Mesenchymal stem cell (in vitro differentiated cells and primary cell): ENCODE measurements around the gene RALGAPA2.

ENCODE experiments used
- DNase-seq: peaks from one replicate; pipeline ENCODE4 v3.0.0-alpha.2; 2013
- H2AFZ ChIP-seq: one replicate; pipeline ENCODE4 v1.6.1; 2013; ENCODE audit warnings: low read depth, mild to moderate bottlenecking, control low read depth, inconsistent platforms, low read length, moderate library complexity
- H2AK5ac ChIP-seq: 2 replicates; pipeline ENCODE4 v1.6.1; 2013; ENCODE audit warnings: low read length, moderate library complexity, mild to moderate bottlenecking, inconsistent platforms; ENCODE audit not compliant: severe bottlenecking
- H2BK120ac ChIP-seq: one replicate; pipeline ENCODE4 v1.6.1; 2013; ENCODE audit warnings: low read depth, mild to moderate bottlenecking, inconsistent platforms, low read length, moderate library complexity
- H2BK12ac ChIP-seq, 2 experiments: one replicate each; pipeline ENCODE4 v1.6.1; 2013; ENCODE audit warnings: inconsistent platforms in 2 of 2, low read length in 2 of 2, mild to moderate bottlenecking in 2 of 2, moderate library complexity in 2 of 2, control low read depth in 1 of 2
- H2BK15ac ChIP-seq: one replicate; pipeline ENCODE4 v1.6.1; 2013; ENCODE audit warnings: mild to moderate bottlenecking, low read depth, inconsistent platforms; ENCODE audit not compliant: poor library complexity, severe bottlenecking
- H2BK5ac ChIP-seq: 2 replicates; pipeline ENCODE4 v1.6.1; 2013; ENCODE audit warnings: low read depth, mild to moderate bottlenecking, low read length, control low read depth, inconsistent platforms; ENCODE audit not compliant: poor library complexity, severe bottlenecking
- H3K14ac ChIP-seq, 2 experiments: one replicate each; pipeline ENCODE4 v1.6.1; 2013; ENCODE audit warnings: inconsistent platforms in 2 of 2, low read length in 2 of 2, control low read depth in 1 of 2, mild to moderate bottlenecking in 1 of 2, moderate library complexity in 1 of 2
- H3K18ac ChIP-seq, 2 experiments: one replicate each; pipeline ENCODE4 v1.6.1; 2013; ENCODE audit warnings: inconsistent platforms in 2 of 2, low read length in 2 of 2, control low read depth in 1 of 2, low read depth in 1 of 2, mild to moderate bottlenecking in 1 of 2
- H3K23ac ChIP-seq, 2 experiments: one replicate each; pipeline ENCODE4 v1.6.1; 2013; ENCODE audit warnings: inconsistent platforms in 2 of 2, low read length in 2 of 2, mild to moderate bottlenecking in 2 of 2, moderate library complexity in 2 of 2, control low read depth in 1 of 2
- H3K27ac ChIP-seq: 2 replicates; pipeline ENCODE4 v1.5.1; 2013; ENCODE audit warnings: mild to moderate bottlenecking, moderate library complexity, low read length, control low read depth, inconsistent platforms; ENCODE audit not compliant: poor library complexity, severe bottlenecking
- H3K27me3 ChIP-seq, 2 experiments: 2 replicates each; pipeline versions ENCODE4 v1.6.1 to v1.7.0; 2013; ENCODE audit warnings: low read length in 2 of 2, mild to moderate bottlenecking in 2 of 2, moderate library complexity in 2 of 2, control low read depth in 1 of 2, inconsistent platforms in 1 of 2; ENCODE audit not compliant: control insufficient read depth in 1 of 2, insufficient read depth in 1 of 2
- H3K36me3 ChIP-seq, 2 experiments: 2 replicates each; pipeline versions ENCODE4 v1.6.1 to v1.7.0; 2013; ENCODE audit warnings: low read length in 2 of 2, control low read depth in 1 of 2, inconsistent platforms in 1 of 2, low read depth in 1 of 2, mild to moderate bottlenecking in 1 of 2; ENCODE audit not compliant: insufficient read depth in 2 of 2, control insufficient read depth in 1 of 2
- H3K4ac ChIP-seq, 2 experiments: one replicate each; pipeline ENCODE4 v1.6.1; 2013; ENCODE audit warnings: inconsistent platforms in 2 of 2, low read length in 2 of 2, mild to moderate bottlenecking in 2 of 2, moderate library complexity in 2 of 2, control low read depth in 1 of 2, low read depth in 1 of 2
- H3K4me1 ChIP-seq: 2 replicates; pipeline ENCODE4 v1.6.1; 2013; ENCODE audit warnings: low read depth, low read length, control low read depth; ENCODE audit not compliant: control insufficient read depth, insufficient read depth
- H3K4me2 ChIP-seq: 2 replicates; pipeline ENCODE4 v1.6.1; 2013; ENCODE audit warnings: low read length, mild to moderate bottlenecking, inconsistent platforms; ENCODE audit not compliant: poor library complexity, severe bottlenecking
- H3K4me3 ChIP-seq, 2 experiments: 2 replicates each; pipeline versions ENCODE4 v1.5.1 to v1.7.0; 2013; ENCODE audit warnings: low read length in 2 of 2, mild to moderate bottlenecking in 2 of 2, control low read depth in 1 of 2, low read depth in 1 of 2; ENCODE audit not compliant: insufficient read depth in 1 of 2
- H3K79me1 ChIP-seq: replicated peaks from 2 replicates; pipeline ENCODE4 v1.6.1; 2013; ENCODE audit warnings: mild to moderate bottlenecking, control low read depth, low read length, inconsistent platforms; ENCODE audit not compliant: poor library complexity, severe bottlenecking
- H3K9ac ChIP-seq: 2 replicates; pipeline ENCODE4 v1.7.0; 2013; ENCODE audit warnings: mild to moderate bottlenecking, low read length, moderate library complexity
- H3K9me3 ChIP-seq: 2 replicates; pipeline ENCODE4 v1.7.0; 2013; ENCODE audit warnings: mild to moderate bottlenecking, low read length; ENCODE audit not compliant: control insufficient read depth
- H4K8ac ChIP-seq: one replicate; pipeline ENCODE4 v1.6.1; 2013; ENCODE audit warnings: inconsistent platforms, mild to moderate bottlenecking, low read length, moderate library complexity
- H4K91ac ChIP-seq: one replicate; pipeline ENCODE4 v1.6.1; 2013; ENCODE audit warnings: mild to moderate bottlenecking, low read length, inconsistent platforms
- WGBS: methylation state at CpG from one replicate; pipeline ENCODE4 v1.1.7; 2013; ENCODE audit warnings: mixed read lengths; 5-methylcytosine and 5-hydroxymethylcytosine counted together

RALGAPA2 gene

DNA sequence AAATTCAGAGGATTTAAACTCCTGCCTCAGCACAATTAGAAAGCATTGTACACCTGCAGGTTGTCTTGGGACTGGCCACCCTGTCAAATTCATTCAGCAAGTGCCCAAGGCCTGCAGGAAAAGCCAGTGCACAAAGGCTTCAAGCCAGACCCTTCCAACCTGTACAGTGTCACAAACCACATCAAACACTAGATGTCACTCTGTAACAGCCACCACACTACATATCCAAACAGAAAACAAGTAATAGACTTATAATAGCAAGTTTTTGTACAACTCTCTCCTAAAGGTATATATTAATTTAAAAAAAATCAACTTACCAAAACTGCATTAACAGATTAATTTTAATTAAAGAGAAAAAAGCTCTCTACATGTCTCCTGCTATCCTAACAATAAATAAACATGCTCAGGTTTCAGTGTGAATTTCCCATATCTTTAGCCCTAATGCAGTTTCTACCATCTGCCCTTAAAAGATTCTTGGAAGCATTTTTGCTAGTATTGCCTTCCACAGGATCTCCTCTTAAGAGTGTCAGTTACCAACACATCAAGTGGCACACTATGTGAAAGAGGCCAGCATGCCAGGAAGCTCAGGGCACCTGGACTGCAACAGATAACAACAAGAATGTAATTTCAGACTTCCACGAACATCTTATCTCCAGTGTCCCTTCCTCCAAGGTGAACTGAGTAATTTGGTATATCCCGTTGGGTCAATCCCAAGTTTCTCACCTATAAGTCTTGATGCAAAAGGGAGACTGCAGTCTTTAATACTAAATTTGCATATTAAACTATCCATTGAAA lies 47.5 kb downstream of the RALGAPA2 start:
- H3K4ac ChIP-seq: no peak overlapping the region
- H3K27ac ChIP-seq: no peak overlapping the region
- no peak overlapping the region for H2BK12ac ChIP-seq
- H3K4me1 ChIP-seq: no peaks in the 10 kb centered on the region
- H3K79me1 ChIP-seq: peaks cover 3% of the 10 kb centered on the region
- no peak overlapping the region for H3K18ac ChIP-seq
- no peak overlapping the region for H3K4me2 ChIP-seq
- no peak overlapping the region for H3K9ac ChIP-seq
- no peak overlapping the region for H4K91ac ChIP-seq
- H2AK5ac ChIP-seq: no peak overlapping the region
- H2BK5ac ChIP-seq: no peak overlapping the region
- 79% methylated on average over 1 of the region's 2 CpGs for WGBS
- H3K36me3 ChIP-seq: no peaks in the 10 kb centered on the region
- no peak overlapping the region for H2BK120ac ChIP-seq
- H2BK15ac ChIP-seq: no peak overlapping the region
- no peak overlapping the region for H3K14ac ChIP-seq
- H3K9me3 ChIP-seq: no peaks in the 10 kb centered on the region
- H3K23ac ChIP-seq: no peak overlapping the region
- peak; percentile 11 for DNase-seq
- no peak overlapping the region for H4K8ac ChIP-seq
- H3K4me3 ChIP-seq: no peak overlapping the region
- no peak overlapping the region for H2AFZ ChIP-seq
- H3K27me3 ChIP-seq: no peaks in the 10 kb centered on the region

DNA sequence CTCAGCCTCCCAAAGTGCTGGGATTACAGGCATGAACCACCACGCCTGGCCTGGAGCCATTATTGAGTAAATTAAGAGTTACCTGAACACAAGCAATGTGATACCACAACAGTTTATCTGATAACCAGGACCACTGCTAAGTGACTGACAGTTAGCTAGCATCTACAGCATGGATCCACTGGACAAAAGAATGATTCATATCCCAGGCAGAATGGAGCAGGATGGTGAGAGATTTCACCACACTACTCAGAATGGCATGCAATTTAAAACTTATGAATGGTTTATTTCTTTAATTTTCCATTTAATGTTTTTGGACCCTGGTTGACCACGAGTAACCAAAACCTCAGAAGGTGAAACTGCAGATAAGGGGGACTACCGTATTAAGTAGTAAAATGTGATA lies 48.6 kb downstream of the RALGAPA2 start:
- Histone ChIP-seq H2AFZ (no peak overlapping the region), H3K23ac (no peak overlapping the region), H4K8ac (no peak overlapping the region), H3K4me1 (no peaks in the 10 kb centered on the region), H3K18ac (no peak overlapping the region), H4K91ac (no peak overlapping the region), H3K4ac (no peak overlapping the region), H3K36me3 (no peaks in the 10 kb centered on the region), H3K27me3 (no peaks in the 10 kb centered on the region), H2BK120ac (no peak overlapping the region), H2BK15ac (no peak overlapping the region), H3K14ac (no peak overlapping the region), H2BK5ac (no peak overlapping the region), H3K9ac (no peak overlapping the region), H3K4me3 (no peak overlapping the region), H3K4me2 (no peak overlapping the region), H3K27ac (no peak overlapping the region), H2BK12ac (no peak overlapping the region), H3K79me1 (peaks cover 3% of the 10 kb centered on the region), H3K9me3 (no peaks in the 10 kb centered on the region), H2AK5ac (no peak overlapping the region)
- no peak for DNase-seq
- 100% methylated on average over 1 of the region's 3 CpGs for WGBS

DNA sequence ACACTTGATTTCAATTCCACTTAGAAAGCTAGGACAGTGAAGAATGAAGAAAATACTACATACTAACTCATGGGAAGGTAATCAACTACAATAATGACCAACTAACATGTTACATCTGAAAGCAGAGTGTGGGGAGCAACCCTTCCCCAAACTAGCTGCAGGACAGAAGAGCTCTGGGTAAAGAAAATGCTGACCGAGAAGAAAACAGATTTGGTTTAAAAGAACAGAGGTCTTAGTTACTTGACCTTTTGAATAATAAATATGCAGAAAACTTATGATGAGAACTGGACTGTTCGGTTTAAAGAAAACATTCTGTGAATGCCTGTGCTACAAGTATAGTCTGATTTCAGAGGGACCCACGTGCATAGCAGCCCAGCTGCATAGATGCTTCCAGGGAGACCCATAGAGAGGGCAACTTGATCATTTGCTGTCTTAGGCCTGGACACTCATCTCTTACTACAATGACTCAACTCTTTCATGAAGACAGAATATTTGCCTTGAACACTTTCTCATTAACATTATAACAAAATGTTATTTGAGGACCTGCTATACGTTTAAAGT lies 53.5 kb downstream of the RALGAPA2 start:
- no peak overlapping the region for H2AK5ac ChIP-seq
- no peak overlapping the region for H4K91ac ChIP-seq
- H3K14ac ChIP-seq: no peak overlapping the region
- no peaks in the 10 kb centered on the region for H3K27me3 ChIP-seq
- H2BK12ac ChIP-seq: no peak overlapping the region
- H2AFZ ChIP-seq: no peak overlapping the region
- no peak overlapping the region for H3K27ac ChIP-seq
- no peak for DNase-seq
- no peak overlapping the region for H3K23ac ChIP-seq
- H2BK15ac ChIP-seq: no peak overlapping the region
- H3K4me3 ChIP-seq: no peak overlapping the region
- H3K4me1 ChIP-seq: no peaks in the 10 kb centered on the region
- no peak overlapping the region for H3K18ac ChIP-seq
- H3K9me3 ChIP-seq: no peaks in the 10 kb centered on the region
- H2BK120ac ChIP-seq: no peak overlapping the region
- H2BK5ac ChIP-seq: no peak overlapping the region
- 69% methylated on average over 3 of the region's 4 CpGs for WGBS
- no peak overlapping the region for H3K4me2 ChIP-seq
- H3K36me3 ChIP-seq: no peaks in the 10 kb centered on the region
- H3K4ac ChIP-seq: no peak overlapping the region
- peaks cover 4% of the 10 kb centered on the region for H3K79me1 ChIP-seq
- H4K8ac ChIP-seq: no peak overlapping the region
- no peak overlapping the region for H3K9ac ChIP-seq

DNA sequence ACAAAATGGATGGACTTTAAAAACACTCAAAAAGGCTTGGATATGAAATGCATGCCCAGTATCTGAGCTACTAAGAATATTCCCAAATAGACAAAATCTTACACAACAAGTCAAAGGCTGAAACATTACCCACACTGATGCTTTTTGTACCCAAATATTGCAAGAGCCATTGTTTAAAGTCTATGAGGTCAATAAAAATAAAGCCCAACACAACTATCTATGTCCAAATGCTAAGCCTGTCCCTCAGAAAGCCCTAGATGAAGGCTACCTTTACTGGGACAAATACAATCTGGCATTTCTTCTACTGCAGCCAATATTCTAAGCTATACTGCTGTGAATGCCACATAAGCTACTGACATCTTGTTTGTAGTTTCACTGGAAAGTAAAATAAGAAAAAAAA lies 54.3 kb downstream of the RALGAPA2 start:
- Histone ChIP-seq H2AFZ (no peak overlapping the region), H3K27me3 (no peaks in the 10 kb centered on the region), H3K36me3 (no peaks in the 10 kb centered on the region), H3K4me3 (no peak overlapping the region), H3K27ac (no peak overlapping the region), H3K4me2 (no peak overlapping the region), H3K14ac (no peak overlapping the region), H2BK12ac (no peak overlapping the region), H3K4ac (no peak overlapping the region), H4K8ac (no peak overlapping the region), H3K9me3 (no peaks in the 10 kb centered on the region), H3K18ac (no peak overlapping the region), H3K9ac (no peak overlapping the region), H3K79me1 (peaks cover 4% of the 10 kb centered on the region), H2BK120ac (no peak overlapping the region), H2BK15ac (no peak overlapping the region), H3K23ac (no peak overlapping the region), H2AK5ac (no peak overlapping the region), H4K91ac (no peak overlapping the region), H2BK5ac (no peak overlapping the region), H3K4me1 (no peaks in the 10 kb centered on the region)
- no peak for DNase-seq
